ENCODE data around the gene CTDSPL.

CTDSPL gene

GRCh38 chr3:37913522-37913921, 51.8 kb downstream of the CTDSPL start:
- DNase-seq (ENCODE audit: low read depth) = no peak

DNA sequence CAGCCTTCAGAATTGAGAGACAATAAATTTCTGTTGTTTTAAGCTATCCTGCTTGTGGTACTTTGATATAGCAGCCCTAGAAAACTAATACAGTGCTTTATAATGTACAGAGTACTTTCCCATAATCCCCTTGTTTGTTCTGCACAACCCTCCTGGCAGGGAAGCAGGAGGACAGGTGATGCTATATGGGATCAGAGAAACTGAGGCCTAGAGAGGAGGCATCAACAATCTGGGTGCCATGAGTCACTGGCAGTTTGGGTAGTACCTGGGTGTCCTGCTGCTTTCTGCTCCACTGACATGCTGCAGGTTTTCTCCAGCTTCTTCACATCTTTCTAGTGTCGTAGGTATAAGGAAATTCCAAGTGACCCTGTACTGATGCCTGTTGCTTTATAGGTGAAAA, 55.0 kb downstream of the CTDSPL start:
- no peak for DNase-seq (ENCODE audit: low read depth)

DNA sequence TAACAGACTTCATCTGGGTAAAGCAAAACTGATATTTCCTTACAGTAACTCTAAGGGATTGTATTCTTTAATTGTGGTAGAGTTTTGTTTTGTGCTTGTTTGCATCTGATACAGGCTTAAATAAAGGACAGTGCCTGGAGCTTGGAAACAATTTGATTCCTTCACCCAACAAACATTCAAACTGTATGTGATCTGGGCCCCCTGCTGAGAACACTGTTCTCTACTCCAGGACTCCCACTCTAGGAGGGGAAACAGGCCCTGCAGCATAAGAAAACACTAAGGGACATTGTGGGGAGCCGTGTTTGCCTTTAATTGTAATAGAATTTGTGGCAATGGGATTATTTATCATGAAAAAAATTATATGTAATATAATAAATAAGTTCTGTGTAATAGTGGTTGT, 56.9 kb downstream of the CTDSPL start:
- no peak for DNase-seq (ENCODE audit: low read depth)

GRCh38 chr3:37920156-37920699, 58.5 kb downstream of the CTDSPL start:
- no peak for DNase-seq (ENCODE audit: low read depth)

DNA sequence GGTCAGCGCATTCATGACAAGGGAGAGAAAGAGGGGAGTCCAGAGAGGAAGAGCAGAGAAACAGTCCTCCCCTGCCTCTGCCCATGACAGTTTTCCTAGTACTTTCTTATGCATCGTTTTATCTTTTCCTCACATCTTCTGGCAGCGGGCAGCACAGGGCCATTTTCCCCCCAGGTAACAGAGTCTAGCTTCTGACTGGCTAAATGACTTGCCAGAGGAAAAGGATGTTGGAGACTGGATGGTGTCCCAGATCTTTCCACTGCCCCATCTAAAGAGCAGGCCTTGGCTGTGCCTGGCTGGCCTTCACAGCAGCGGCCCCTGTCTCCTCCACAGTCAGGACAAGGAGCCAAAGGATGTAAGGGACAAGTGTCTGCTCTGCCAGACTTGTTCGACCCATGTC, 59.3 kb downstream of the CTDSPL start:
- DNase-seq (ENCODE audit: low read depth) = no peak

- no peak for DNase-seq (ENCODE audit: low read depth)
These were observed 61.3 kb downstream of the CTDSPL start for GRCh38 chr3:37922721-37923568.

DNA sequence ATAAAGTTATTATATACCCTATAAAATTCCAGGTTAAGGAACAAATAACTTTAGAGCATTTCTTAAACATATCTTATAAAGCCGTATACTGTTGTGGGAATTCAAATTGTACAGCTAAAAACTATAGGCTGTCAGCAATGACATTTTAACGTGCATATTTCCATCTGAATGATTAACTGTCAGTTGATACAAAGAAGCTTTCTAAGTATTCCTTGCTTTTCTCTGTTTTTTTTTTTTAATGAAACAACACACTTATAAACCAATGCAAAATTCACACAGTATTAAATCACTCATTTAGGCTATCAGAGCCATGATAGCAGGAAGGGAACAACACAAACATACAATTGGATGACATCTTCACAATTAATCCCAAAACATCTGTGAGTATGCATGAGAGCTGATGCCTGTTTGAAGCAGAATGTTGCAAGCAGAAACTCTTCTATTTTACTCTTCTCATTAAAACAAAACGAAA, 61.9 kb downstream of the CTDSPL start:
- DNase-seq (ENCODE audit: low read depth) = no peak

- no peak for DNase-seq (ENCODE audit: low read depth)
These were observed 62.8 kb downstream of the CTDSPL start for GRCh38 chr3:37924453-37924852.

DNA sequence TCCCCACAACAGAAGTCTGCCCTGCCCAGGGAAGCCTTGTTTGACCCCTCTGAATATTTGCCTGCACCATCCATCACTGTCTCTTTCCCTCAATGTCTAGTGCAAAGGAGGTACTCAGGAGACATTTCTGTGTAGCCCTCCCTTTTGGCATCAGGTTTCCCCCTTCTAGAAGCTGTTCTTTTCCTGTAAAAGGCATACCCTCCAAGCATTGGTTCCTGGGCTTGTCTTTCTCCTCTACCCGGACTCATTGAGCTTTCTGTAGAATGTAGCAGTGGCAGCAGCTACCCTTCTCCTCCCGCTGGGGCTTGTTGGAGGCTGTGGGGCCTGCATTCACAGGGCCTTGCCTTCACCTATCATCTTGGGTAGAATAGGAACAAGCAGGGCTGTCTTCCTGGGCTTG, 63.5 kb downstream of the CTDSPL start:
- no peak for DNase-seq (ENCODE audit: low read depth)

GRCh38 chr3:37926611-37927010, 64.9 kb downstream of the CTDSPL start:
- DNase-seq (ENCODE audit: low read depth) = no peak

DNA sequence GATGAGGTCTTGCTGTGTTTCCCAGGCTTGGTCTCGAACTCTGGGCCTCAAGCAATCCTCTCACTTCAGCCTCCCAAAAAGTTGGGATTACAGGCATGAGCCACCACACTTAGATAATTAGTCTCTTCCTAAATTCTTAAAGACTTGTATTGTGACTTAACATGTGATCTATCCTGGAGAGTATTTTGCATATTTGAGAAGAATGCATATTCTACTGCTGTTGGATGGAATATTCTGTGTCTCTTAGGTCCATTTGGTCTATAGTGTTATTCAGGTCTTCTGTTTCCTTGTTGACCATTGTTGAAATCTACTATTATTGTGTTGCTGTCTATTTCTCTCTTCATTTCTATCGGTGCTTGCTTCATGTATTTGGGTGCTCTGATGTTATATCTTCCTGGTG, 68.8 kb downstream of the CTDSPL start:
- no peak for DNase-seq (ENCODE audit: low read depth)

- no peak for DNase-seq (ENCODE audit: low read depth)
These were observed 70.8 kb downstream of the CTDSPL start for GRCh38 chr3:37932505-37932904.

DNA sequence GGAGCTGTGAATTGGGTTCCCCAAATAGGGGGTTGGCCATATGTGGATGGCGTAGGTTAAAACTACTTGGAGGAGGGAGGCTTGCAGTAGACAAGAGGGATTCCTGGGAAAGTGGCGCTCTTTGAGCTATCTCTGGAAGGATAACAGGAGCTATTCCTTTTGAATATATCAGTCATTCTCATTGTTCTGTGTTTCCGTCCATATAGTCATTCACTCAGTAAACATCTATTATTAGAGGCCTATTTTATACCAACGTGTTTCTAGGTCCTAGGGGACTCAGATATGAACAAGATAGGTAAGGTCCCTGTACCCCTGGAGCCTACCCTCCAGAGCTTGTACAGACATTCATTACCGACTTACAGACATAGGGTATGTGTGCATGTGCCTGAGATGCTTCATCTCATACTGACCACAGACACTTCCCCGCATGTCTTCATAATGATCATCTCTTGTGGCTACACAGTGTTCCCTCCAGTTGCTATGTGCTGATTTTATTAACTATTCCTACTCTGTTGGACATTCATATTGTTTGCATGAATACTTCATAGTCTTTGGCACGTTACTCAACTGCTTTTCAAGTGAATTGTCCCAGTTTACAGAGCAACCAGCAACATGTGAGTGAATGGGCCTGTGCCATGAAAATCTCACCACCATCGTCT, 73.1 kb downstream of the CTDSPL start:
- no peak for DNase-seq (ENCODE audit: low read depth)

DNA sequence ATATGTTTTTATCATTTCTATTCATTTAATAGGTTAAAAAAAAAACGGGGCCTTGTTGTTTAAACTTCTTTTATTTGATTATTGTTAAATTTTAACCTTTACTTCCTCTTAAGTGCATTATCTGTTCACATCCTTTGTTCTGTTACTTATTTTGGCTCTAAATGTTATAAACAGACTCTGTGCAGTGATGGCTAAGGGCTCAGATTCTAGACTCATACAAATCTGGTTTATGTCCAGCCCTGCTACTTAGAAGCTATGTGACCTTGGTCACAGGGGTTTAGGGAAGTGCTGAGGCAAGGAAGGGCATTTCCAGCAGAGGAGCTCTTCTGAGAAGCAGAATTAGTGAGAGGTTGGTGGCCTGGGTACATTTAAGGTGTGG, 73.6 kb downstream of the CTDSPL start:
- no peak for DNase-seq (ENCODE audit: low read depth)

DNA sequence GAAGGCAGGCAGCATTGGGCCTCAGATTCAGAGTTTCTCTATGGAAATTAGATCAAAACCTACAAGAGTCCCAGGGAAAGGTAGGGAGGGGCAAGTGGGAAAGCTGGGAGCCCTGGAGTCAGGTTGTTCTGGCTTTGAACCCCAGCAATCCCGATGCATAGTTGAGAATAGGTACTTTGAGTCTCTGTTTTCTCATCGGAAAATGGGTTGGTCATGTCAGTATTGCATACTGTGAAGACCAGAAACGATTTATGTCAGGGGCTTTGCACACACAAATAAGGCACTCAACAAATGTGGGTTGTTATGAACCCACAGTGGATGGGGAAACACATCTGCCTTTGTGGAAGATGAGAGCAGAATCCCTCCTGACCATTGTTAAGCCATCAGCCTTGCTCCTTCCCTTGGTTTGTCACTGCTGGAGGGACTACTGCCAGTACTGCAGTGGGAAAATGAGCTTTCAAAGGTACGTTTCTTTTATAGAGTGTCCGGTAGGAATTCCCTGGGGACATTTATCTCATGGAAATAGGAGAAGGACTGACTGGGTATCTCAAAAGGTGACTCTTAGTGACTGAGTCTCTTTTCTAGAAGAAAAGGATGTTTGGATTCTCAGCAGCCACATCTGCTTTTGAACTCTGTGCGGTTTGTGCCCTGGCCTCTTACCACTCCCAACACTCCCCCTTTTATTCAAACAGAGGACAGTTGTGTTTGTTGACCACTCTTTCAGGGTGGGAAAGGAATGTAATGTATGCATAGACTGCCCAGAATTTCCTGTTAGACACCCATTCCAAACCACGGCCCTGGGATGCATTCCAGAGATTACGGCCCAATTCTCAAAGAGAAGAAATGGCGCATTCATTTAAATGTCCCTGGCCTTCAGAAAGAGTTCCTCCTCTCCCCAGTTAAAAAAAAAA, 74.3 kb downstream of the CTDSPL start:
- DNase-seq (ENCODE audit: low read depth) = peak; percentile 75

DNA sequence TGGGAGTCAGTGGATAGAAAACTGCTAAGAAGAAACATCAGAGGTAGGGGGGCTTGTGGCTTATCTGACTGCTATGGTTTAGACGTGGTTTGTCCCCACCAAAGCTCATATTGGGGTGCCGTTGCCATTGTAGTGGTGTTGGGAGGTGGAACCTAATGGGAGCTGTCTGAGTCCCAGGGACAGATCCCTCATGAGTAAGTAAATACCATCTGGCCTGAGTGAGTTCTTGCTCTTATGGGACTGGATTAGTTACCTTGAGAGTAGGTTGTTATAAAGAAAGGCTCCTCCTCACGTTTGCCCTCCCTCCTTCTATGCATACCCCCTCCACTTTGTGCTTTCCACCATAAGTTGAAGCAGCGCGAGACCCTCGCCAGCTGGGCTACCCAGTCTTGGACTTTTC, 75.5 kb downstream of the CTDSPL start:
- DNase-seq (ENCODE audit: low read depth) = no peak

- no peak for DNase-seq (ENCODE audit: low read depth)
These were observed 76.3 kb downstream of the CTDSPL start for GRCh38 chr3:37938011-37938410.

DNA sequence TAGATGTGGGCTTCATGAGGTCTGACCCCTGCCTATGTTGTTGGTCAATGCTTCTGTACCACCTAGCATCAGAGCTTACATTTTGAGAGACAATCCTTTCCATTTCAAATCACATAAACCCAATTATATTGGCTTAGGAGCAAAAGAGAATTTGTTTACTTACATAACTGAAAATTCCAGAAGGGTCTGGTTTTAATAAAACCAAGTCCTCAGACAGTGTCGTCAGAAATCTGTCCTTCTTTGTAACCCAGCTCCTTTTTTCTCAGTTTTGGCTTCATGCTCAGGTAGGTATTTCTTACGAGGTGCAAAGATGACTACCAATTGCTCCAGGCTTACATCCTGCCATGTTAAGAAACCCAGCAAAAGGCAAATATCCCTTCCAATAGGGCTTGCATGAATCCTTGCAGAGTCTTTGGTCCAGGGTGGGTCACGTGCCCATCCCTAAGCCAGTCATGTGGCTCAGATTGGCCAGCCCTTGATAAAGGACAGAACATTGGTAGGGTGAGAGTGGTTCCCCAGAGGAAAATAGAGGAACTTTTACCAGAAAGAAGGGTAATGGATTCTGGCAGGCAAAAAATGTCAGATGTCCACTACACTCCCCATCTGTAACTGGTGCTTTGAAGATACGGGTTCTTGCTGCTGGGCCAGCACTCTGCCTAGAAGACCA, 78.7 kb downstream of the CTDSPL start:
- DNase-seq (ENCODE audit: low read depth) = no peak

- no peak for DNase-seq (ENCODE audit: low read depth)
These were observed 80.2 kb downstream of the CTDSPL start for GRCh38 chr3:37941608-37942508.

DNA sequence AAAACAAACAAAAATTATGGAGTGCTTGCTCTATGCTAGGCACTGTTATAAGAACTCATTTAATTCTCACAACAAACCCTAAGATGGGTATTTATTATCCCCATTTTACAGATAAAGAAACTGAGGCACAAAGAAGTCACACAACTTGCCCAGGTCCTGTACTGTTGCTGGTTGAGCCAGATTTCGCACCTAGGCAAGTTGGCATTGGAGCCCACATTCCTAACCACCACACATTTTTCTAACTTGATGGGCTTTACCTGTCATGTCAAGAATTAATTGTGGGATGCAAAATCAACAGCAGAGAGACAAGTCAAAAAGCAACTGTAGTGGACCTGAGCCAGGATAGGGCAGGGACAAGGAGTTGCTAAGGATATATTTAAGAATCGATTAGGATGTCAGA, 81.0 kb downstream of the CTDSPL start:
- DNase-seq (ENCODE audit: low read depth) = no peak

GRCh38 chr3:37943126-37943525, 81.4 kb downstream of the CTDSPL start:
- DNase-seq (ENCODE audit: low read depth) = no peak
